GM18867 (cell line): ENCODE results near the gene EFNB3.
A peak's percentile ranks its signal among the peaks of the same experiment; 100 is the strongest.

ENCODE experiments used
- ATAC-seq: cut with Tn5 transposase; IDR thresholded peaks from one replicate; pipeline ENCODE4 v1.9.1; 2021; ENCODE audit warnings: mild to moderate bottlenecking, moderate library complexity; ENCODE audit not compliant: unreplicated experiment

EFNB3 gene, protein sequence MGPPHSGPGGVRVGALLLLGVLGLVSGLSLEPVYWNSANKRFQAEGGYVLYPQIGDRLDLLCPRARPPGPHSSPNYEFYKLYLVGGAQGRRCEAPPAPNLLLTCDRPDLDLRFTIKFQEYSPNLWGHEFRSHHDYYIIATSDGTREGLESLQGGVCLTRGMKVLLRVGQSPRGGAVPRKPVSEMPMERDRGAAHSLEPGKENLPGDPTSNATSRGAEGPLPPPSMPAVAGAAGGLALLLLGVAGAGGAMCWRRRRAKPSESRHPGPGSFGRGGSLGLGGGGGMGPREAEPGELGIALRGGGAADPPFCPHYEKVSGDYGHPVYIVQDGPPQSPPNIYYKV

DNA sequence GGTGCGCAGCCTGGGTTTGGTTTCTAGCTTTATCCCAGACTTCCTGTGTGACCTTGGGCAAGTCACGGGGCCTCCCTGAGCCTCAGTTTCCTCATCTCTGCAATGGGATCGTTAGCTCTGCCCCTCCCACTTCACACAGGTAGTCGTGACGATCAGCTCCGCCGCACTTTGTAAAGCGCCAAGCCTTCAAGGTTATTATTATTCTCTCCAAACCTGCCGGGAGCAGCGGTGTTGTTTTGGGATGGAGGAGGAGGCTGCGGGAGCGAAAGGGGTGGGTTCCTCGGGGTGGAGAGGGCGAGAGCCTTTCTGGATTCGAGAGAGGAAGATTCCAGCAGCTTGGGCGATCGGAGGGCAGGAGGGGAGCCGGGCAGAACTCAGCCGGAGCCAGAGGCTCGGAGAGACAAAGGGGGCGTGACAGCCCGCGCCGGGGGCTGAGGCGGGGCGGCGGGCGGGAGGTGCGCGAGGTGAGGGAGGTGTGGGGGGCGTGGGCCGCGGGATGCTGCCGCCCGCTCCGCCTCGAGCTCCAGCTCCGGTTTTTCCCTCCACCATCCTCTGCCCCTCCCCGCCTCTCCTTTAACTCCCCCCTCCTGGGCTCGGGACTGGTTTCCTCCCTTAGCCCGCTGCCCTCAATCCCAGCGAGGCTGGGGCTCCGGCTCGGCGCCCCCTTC is at the start of gene EFNB3:
TSS of gene EFNB3 (plus strand) at position 602 of the 668 bp plus-strand sequence. CDS start 397 bp downstream, outside the sequence.
- ATAC-seq: no peak

GRCh38 chr17:7655541-7655840 is 49.5 kb upstream of the EFNB3 start:
- no peak for ATAC-seq

GRCh38 chr17:7656958-7657609 is 47.9 kb upstream of the EFNB3 start:
- ATAC-seq: no peak

GRCh38 chr17:7667656-7668406 is 37.2 kb upstream of the EFNB3 start:
- no peak for ATAC-seq

DNA sequence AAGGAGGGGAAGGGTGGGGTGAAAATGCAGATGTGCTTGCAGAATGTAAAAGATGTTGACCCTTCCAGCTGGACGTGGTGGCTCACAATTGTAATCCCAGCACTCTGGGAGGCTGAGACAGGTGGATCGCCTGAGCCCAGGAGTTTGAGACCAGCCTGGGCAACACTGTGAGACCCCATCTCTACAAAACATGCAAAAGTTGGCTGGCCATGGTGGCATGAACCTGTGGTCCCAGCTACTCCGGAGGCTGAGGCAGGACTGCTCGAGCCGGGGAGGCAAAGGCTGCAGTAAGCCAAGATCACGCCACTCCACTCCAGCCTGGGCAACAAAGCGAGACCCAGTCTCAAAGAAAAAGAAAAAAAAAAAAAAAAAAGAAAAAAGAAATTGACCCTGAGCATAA is 36.5 kb upstream of the EFNB3 start:
- ATAC-seq: no peak

- no peak for ATAC-seq
Measured at GRCh38 chr17:7673239-7673638, 31.8 kb upstream of the EFNB3 start.

GRCh38 chr17:7674934-7675333 is 30.1 kb upstream of the EFNB3 start:
- no peak for ATAC-seq

DNA sequence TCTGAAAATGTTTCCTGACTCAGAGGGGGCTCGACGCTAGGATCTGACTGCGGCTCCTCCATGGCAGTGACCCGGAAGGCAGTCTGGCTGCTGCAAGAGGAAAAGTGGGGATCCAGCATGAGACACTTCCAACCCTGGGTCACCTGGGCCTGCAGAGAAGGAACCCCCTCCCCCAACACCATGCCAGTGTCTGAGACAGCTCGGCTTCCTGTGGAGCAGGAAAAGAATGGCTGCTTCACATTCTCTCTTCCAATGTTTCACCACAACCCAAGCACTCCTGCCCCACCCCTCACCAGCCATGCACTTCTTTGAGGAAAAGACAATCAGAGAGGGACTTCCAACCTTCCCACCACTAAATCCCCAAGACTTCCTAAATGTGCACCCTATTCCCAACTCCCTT is 28.5 kb upstream of the EFNB3 start:
- no peak for ATAC-seq

- ATAC-seq: no peak
Measured at GRCh38 chr17:7677388-7678067, 27.5 kb upstream of the EFNB3 start.

- ATAC-seq: no peak
Measured at GRCh38 chr17:7684851-7685532, 20.0 kb upstream of the EFNB3 start.

GRCh38 chr17:7685533-7686221 is 19.3 kb upstream of the EFNB3 start:
- peak; percentile 52 for ATAC-seq

- peak; percentile 46 for ATAC-seq
Measured at GRCh38 chr17:7686222-7687071, 18.6 kb upstream of the EFNB3 start.

- peak; percentile 33 for ATAC-seq
Measured at GRCh38 chr17:7687072-7687907, 17.7 kb upstream of the EFNB3 start, which contains the start of gene TP53. TSS of gene TP53 (minus strand) at chr17:7687490. CDS start at chr17:7676594, 10,896 bp downstream.

GRCh38 chr17:7687908-7688807 is 16.8 kb upstream of the EFNB3 start, which contains the start of gene WRAP53:
TSS of gene WRAP53 (plus strand) at chr17:7688477. CDS start at chr17:7688649, 172 bp downstream.
- peak; percentile 72 for ATAC-seq

- ATAC-seq: no peak
Measured at GRCh38 chr17:7688808-7689316, 16.1 kb upstream of the EFNB3 start.

- ATAC-seq: no peak
Measured at GRCh38 chr17:7695586-7695985, 9.4 kb upstream of the EFNB3 start.
